ENCODE results near the gene ASCC3.
"Not testable (repeated sequence)": the region's sequence is repeated elsewhere in the genome, so short reads cannot be mapped to it uniquely, and the experiment has no call there.

ASCC3 gene

DNA sequence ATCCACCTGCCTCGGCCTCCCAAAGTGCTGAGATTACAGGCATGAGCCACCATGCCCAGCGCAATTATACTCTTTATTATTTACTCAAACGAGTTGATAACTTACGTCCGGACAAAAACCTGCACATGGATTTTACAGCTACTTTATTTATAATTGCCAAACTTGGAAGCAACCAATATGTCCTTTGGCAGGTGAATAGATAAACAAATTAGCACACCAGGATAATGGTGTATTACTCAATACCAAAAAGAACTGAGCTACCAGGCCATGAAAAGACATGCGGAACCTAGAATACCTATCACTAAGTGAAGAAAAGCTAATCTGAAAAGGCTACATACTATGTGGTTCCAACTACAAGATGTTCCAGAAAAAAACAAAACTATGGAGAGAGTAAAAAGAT, 168.1 kb downstream of the ASCC3 start:
- DNase-seq = no peak

DNA sequence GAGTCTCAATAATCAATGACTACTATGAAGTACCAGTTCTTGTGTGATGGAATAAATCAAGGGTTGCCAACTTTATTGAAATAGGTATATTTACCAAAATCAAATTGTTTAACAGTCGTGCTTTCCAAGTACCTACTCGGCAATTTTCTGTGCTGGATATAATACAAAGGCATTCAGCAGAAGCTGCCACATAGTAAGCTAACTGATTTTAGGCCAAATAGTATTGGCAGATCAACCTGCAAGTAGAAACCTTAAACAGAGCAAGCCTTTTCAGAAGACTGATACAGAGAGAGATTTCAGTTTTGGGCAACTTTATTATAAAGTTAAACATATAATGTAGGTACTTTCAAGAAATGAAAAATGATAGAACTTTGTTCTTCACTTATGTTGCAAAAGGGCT, 174.6 kb downstream of the ASCC3 start:
- DNase-seq = no peak

GRCh38 chr6:100704961-100705360, 176.2 kb downstream of the ASCC3 start:
- no peak for DNase-seq

- no peak for DNase-seq
Observed at GRCh38 chr6:100701728-100702127, 179.4 kb downstream of the ASCC3 start.

DNA sequence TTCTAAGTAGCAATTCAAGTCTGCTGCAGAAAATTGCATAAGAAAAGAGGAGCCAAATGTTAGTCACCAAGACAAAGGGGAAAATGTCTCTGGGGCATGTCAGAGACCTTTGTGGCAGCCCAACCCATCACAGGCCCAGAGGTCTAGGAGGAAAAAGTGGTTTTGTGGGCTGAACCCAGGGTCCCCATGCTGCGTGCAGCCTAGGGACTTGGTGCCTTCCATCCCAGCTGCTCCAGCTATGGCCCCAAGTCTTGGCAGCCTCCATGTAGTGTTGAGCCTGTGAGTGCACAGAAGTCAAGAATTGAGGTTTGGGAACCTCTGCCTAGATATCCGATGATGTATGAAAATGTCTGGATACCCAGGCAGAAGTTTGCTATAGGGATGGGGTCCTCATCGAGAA, 181.1 kb downstream of the ASCC3 start:
- DNase-seq = no peak

DNA sequence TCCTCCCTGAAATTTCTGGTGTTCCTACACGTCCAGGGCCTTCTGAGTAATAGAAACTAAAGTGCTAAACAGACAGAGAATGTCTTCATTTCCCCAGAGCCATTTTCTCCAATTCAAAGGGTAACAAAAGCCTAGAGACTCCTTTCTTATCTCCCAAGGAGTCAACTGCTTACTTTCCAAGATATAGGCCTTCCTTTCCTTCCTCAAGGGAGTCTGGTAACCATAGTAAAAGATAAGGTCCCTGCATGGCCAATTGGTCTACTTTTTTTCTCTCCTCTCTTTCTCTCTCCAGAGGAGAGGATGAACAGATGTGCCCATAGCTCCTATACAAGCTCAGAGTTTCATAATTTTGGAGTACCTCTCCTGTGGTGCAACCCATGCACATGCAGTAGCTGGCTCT, 185.7 kb downstream of the ASCC3 start:
- DNase-seq = no peak

- DNase-seq = no peak
Observed at GRCh38 chr6:100693249-100693927, 187.7 kb downstream of the ASCC3 start.

GRCh38 chr6:100691972-100692371, 189.2 kb downstream of the ASCC3 start:
- DNase-seq = no peak

DNA sequence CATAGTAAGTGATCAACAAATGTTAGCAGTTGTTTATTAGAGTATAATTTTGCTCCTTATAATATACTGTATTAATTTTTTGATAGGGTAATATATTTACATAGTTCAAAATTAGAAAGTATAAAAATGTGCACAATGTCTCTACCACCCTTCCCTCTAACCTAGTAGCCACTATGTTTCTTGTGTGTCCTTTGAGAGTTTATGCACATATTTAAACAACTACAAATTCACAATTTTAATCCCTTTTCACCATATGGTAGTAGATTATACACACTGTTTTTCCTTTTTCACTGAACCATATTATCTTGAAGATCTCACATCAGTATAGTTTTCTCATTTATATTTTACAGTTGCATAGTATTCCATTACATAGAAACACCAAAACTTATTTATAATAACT, 194.9 kb downstream of the ASCC3 start:
- no peak for DNase-seq

GRCh38 chr6:100685747-100686146, 195.4 kb downstream of the ASCC3 start:
- DNase-seq = no peak

DNA sequence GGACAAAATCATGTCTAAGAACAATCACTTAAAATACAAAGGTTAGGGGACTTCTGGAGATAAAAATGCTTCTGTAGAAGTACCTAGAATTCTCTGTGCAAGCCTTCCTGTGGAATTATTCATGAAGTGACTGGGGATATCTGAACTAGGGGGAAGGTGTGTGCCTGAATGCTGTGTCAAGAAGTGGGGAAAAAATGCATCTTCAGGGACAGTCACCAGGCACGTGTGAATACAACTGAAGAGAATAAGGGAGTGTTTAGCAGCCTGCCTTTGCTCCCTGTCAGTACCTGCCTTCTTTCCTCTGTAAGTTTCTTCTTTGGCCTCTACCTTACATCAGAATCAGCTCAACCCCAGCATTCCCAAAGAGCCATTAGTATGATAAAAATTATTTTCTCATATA, 201.0 kb downstream of the ASCC3 start:
- DNase-seq = no peak

GRCh38 chr6:100678027-100678426, 203.1 kb downstream of the ASCC3 start:
- DNase-seq = no peak

GRCh38 chr6:100677240-100677639, 203.9 kb downstream of the ASCC3 start:
- no peak for DNase-seq

DNA sequence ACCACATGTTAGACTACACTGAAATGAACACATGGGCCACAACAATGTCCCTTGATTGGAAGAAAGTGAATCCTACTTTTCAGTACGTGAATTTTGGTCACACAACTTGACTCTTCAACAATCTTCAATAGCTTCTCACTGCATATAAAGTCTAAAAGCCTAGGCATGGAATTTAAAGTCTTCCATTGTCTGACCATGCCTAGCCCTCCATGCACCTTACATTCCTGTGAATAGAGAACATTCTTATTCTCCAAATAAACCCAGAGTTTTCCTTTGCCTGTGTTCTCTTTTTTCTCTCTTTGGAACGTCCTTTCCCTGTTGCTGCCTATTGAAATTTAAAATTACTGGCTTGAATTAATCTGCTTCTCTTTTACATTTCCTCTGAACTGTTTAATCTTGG, 207.5 kb downstream of the ASCC3 start:
- no peak for DNase-seq

DNA sequence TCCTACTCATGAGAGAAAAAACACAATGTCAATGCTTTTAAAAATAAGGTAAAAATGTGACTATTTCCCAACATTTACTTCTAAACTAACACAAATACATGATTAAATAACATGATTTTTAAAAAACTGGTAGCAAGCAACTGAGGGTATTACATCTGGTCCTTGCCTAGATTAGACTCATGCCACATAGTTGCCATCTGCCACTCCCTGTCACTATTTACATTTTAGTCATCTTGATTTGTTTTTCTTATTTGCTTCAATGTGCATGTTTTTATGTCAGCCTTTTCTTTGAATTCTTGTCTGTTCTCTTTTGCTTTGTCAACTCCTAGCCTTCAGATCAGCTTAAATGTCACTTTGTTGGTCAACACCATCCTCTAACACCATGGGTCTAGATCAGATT, 209.4 kb downstream of the ASCC3 start:
- no peak for DNase-seq

DNA sequence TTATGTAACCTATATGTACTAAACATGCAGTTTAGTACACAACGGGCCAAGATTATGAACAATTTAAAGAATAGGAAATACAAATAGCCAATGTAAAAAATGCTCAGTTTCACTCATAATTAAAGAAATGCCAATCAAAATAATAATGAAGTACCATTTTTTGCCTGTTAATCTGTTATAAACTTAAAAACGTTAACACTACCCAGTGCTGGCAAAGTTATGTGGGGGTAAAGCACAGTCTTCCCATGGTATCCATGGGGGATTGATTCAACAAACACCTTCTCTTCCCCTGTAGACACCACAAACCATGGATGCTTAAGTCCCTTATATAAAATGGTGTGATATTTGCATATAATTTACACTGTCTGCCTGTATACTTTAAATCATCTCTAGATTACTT, 211.1 kb downstream of the ASCC3 start:
- no peak for DNase-seq

GRCh38 chr6:100665041-100665380, 216.1 kb downstream of the ASCC3 start:
- DNase-seq = no peak

- no peak for DNase-seq
Observed at GRCh38 chr6:100664274-100665040, 216.7 kb downstream of the ASCC3 start.

DNA sequence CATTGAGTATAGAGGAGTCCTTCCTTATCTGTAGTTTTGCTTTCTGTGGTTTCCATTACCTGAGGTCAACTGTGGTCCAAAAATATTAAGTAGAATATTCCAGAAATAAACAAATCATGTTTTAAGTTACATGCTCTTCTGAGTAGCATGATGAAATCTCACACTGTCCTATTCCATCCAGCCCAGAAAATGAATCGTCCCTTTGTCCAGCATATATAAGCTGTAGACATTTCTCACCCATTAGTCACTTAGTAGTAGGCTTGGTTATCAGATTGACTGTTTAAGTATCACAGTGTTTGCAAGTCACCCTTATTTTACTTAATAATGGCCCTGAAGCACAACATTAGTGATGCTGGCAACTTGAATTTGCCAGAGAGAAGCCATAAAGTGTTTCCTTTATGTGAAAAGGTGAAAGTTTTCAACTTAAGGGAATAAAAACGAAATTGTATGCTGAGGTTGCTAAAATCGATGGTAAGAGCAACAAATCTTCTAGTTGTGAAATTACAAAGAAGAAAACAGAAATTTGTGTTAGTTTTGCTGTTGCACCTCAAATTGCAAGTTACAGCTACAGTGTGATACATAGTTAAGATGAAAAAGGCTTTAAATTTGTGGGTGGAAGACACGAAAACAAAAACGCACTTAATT, 217.8 kb downstream of the ASCC3 start:
- DNase-seq = no peak

DNA sequence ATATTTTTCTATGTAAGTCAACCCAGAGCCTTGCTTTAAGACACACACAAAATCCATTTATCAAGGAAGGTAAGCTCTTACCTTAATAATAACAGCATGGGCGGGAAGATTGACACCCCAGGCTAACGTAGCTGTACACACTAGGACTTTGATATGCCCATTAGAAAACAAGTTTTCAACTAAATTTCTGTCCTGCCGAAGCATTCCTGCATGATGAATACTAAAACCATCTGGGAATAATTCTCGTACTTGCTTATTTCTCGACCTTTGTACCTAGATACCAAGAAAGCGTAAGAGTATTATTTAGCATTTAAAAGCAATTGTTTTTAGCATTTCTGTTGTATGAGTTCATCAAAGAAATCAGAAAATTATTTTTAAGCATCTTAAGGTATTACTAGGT, 218.9 kb downstream of the ASCC3 start:
- DNase-seq = no peak

GRCh38 chr6:100658486-100658885, 222.6 kb downstream of the ASCC3 start:
- no peak for DNase-seq

GRCh38 chr6:100657678-100658330, 223.3 kb downstream of the ASCC3 start:
- peak; percentile 57 for DNase-seq

DNA sequence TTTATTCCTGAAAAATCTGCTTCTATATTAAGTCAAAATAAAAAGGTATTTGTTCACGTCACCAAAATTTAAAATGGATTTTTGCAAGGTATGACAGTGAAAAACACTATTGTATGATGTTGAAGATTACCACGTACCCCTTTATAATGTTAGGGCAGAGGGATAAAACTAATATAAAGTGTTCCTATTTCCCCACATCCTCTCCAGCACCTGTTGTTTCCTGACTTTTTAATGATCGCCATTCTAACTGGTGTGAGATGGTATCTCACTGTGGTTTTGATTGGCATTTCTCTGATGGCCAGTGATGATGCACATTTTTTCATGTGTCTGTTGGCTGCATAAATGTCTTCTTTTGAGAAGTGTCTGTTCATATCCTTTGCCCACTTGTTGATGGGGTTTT, 240.0 kb downstream of the ASCC3 start:
- DNase-seq = not testable (repeated sequence)
